WERI-Rb-1 (cell line): ENCODE data around the gene MAGI1.
"Not testable (repeated sequence)": the region's sequence is repeated elsewhere in the genome, so short reads cannot be mapped to it uniquely, and the experiment has no call there.

Source experiments
- DNase-seq: peaks from one replicate; pipeline ENCODE4 v3.0.0-alpha.2; 2020
- H3K27ac ChIP-seq: fragments of 250-450 bp; sonication (Bioruptor Pico); 2 replicates; pipeline ENCODE4 v1.5.1; 2020; ENCODE audit warnings: mild to moderate bottlenecking, moderate library complexity
- H3K27me3 ChIP-seq: fragments of 250-450 bp; sonication (Bioruptor Pico); 2 replicates; pipeline ENCODE4 v1.5.1; 2021; ENCODE audit warnings: mild to moderate bottlenecking, low read depth, moderate library complexity; ENCODE audit not compliant: insufficient read depth, severe bottlenecking
- H3K36me3 ChIP-seq: fragments of 250-450 bp; sonication (Bioruptor Pico); 2 replicates; pipeline ENCODE4 v1.5.1; 2020; ENCODE audit warnings: mild to moderate bottlenecking, moderate library complexity
- H3K4me3 ChIP-seq: 2 replicates; pipeline ENCODE4 v1.5.1; 2011; ENCODE audit warnings: low read depth, mild to moderate bottlenecking, control low read depth, low read length
- H3K9me3 ChIP-seq: fragments of 250-450 bp; sonication (Bioruptor Pico); 2 replicates; pipeline ENCODE4 v1.5.1; 2021; ENCODE audit warnings: mild to moderate bottlenecking, moderate library complexity; ENCODE audit not compliant: severe bottlenecking
- CTCF ChIP-seq: IDR thresholded peaks from 2 replicates; pipeline ENCODE4 v1.5.1; 2011; ENCODE audit warnings: low read depth, mild to moderate bottlenecking, control low read depth, inconsistent platforms, low read length

MAGI1 gene

GRCh38 chr3:65569845-65570405 lies 468.8 kb downstream of the MAGI1 start:
- Histone ChIP-seq H3K4me3 (no peak overlapping the region), H3K36me3 (no peaks in the 10 kb centered on the region), H3K9me3 (no peaks in the 10 kb centered on the region), H3K27ac (no peak overlapping the region), H3K27me3 (no peaks in the 10 kb centered on the region)
- peak; percentile 50 for TF ChIP-seq CTCF
- no peak for DNase-seq

GRCh38 chr3:65569129-65569528 lies 469.6 kb downstream of the MAGI1 start:
- no peak overlapping the region for H3K27ac ChIP-seq
- no peaks in the 10 kb centered on the region for H3K9me3 ChIP-seq
- no peak overlapping the region for H3K4me3 ChIP-seq
- no peak for TF ChIP-seq CTCF
- H3K36me3 ChIP-seq: no peaks in the 10 kb centered on the region
- H3K27me3 ChIP-seq: no peaks in the 10 kb centered on the region
- no peak for DNase-seq

- TF ChIP-seq CTCF: no peak
- no peak overlapping the region for H3K4me3 ChIP-seq
- no peaks in the 10 kb centered on the region for H3K36me3 ChIP-seq
- H3K27me3 ChIP-seq: no peaks in the 10 kb centered on the region
- H3K27ac ChIP-seq: no peak overlapping the region
- H3K9me3 ChIP-seq: no peaks in the 10 kb centered on the region
- no peak for DNase-seq
Measured at GRCh38 chr3:65568497-65568896, 470.2 kb downstream of the MAGI1 start.

- not testable (repeated sequence) for H3K27ac ChIP-seq, H3K36me3 ChIP-seq, DNase-seq, H3K4me3 ChIP-seq, H3K27me3 ChIP-seq, H3K9me3 ChIP-seq
Measured at GRCh38 chr3:65565744-65566143, 473.0 kb downstream of the MAGI1 start.

- Histone ChIP-seq H3K36me3 (no peaks in the 10 kb centered on the region), H3K4me3 (no peak overlapping the region), H3K27ac (no peak overlapping the region), H3K9me3 (no peaks in the 10 kb centered on the region), H3K27me3 (no peaks in the 10 kb centered on the region)
- TF ChIP-seq CTCF: no peak
- DNase-seq: no peak
Measured at GRCh38 chr3:65564483-65564882, 474.2 kb downstream of the MAGI1 start.

- no peak for TF ChIP-seq CTCF
- no peaks in the 10 kb centered on the region for H3K27me3 ChIP-seq
- no peaks in the 10 kb centered on the region for H3K9me3 ChIP-seq
- H3K4me3 ChIP-seq: no peak overlapping the region
- no peak for DNase-seq
- no peak overlapping the region for H3K27ac ChIP-seq
- no peaks in the 10 kb centered on the region for H3K36me3 ChIP-seq
Measured at GRCh38 chr3:65563861-65564260, 474.9 kb downstream of the MAGI1 start.
